BE2C (cell line): Measurements from ENCODE around the gene PPFIBP2.

Source experiments
- DNase-seq: peaks from one replicate; pipeline ENCODE4 v3.0.0-alpha.2; 2020
- H3K27me3 ChIP-seq: fragments of 250-450 bp; sonication (Bioruptor Pico); 2 replicates; pipeline ENCODE4 v1.5.1; 2020; ENCODE audit warnings: mild to moderate bottlenecking
- H3K36me3 ChIP-seq: fragments of 250-450 bp; sonication (Bioruptor Pico); 2 replicates; pipeline ENCODE4 v1.5.1; 2020; ENCODE audit warnings: mild to moderate bottlenecking
- H3K4me1 ChIP-seq: fragments of 250-450 bp; sonication (Bioruptor Pico); 2 replicates; pipeline ENCODE4 v1.5.1; 2020
- H3K4me3 ChIP-seq: 2 replicates; pipeline ENCODE4 v1.5.1; 2011; ENCODE audit warnings: low read depth, low read length
- H3K9me3 ChIP-seq: fragments of 250-450 bp; sonication (Bioruptor Pico); 2 replicates; pipeline ENCODE4 v1.5.1; 2020
- TF ChIP-seq, protein P1 (sequence below): IDR thresholded peaks from 2 replicates; pipeline ENCODE4 v1.5.1; 2012; ENCODE audit warnings: mild to moderate bottlenecking, low read depth, low read length

The PPFIBP2 gene

DNA sequence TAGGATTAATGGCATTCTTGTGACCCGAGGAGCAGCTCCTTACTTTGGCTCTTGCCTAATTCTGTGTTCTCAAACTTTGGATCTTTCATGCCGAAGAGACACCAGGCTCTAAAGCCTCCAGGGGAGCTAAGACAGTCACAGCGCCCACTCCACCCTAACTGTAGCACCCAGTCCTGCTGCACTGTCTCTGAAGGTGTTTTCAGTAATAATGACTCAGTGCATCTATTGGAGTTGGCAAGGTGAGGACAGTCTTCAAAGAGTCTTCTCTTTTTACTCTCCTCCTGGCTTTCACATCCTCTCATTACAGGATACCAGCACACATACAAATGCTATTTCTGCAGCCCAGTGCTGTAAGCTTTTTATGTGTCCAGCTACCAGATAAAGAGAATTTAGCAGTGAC, 69.4 kb downstream of the PPFIBP2 start:
- no peak for DNase-seq
- no peaks in the 10 kb centered on the region for H3K9me3 ChIP-seq
- no peaks in the 10 kb centered on the region for H3K36me3 ChIP-seq
- H3K4me3 ChIP-seq, result no peak overlapping the region
- 0 out of 2 replicates have a peak, but pooled peaks cover 3% of the 10 kb centered on the region for H3K4me1 ChIP-seq
- TF ChIP-seq, protein P1, sequence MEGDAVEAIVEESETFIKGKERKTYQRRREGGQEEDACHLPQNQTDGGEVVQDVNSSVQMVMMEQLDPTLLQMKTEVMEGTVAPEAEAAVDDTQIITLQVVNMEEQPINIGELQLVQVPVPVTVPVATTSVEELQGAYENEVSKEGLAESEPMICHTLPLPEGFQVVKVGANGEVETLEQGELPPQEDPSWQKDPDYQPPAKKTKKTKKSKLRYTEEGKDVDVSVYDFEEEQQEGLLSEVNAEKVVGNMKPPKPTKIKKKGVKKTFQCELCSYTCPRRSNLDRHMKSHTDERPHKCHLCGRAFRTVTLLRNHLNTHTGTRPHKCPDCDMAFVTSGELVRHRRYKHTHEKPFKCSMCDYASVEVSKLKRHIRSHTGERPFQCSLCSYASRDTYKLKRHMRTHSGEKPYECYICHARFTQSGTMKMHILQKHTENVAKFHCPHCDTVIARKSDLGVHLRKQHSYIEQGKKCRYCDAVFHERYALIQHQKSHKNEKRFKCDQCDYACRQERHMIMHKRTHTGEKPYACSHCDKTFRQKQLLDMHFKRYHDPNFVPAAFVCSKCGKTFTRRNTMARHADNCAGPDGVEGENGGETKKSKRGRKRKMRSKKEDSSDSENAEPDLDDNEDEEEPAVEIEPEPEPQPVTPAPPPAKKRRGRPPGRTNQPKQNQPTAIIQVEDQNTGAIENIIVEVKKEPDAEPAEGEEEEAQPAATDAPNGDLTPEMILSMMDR, result no peak
- H3K27me3 ChIP-seq, result no peaks in the 10 kb centered on the region

DNA sequence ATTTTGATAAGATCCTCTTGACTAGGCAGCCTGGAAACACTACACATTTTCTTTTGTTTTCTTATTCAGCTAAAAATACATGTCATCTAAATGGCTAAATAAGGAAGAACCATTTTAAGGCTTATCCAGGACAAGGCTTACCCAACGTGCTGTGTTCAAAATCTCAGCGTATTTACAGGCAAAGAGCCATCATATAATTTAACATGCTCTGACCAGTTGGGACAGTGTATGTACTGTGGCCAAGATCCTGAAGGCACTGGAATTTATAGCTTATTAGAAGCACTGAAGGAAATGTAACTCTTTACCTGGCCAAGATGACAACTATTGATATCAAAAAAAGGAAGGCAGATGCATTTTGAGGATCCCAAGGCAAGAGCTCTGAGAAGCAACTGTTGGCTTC, 71.1 kb downstream of the PPFIBP2 start:
- no peaks in the 10 kb centered on the region for H3K36me3 ChIP-seq
- no peaks in the 10 kb centered on the region for H3K9me3 ChIP-seq
- TF ChIP-seq, protein P1, result no peak
- no peaks in the 10 kb centered on the region for H3K4me1 ChIP-seq
- DNase-seq, result no peak
- no peaks in the 10 kb centered on the region for H3K27me3 ChIP-seq
- no peak overlapping the region for H3K4me3 ChIP-seq

DNA sequence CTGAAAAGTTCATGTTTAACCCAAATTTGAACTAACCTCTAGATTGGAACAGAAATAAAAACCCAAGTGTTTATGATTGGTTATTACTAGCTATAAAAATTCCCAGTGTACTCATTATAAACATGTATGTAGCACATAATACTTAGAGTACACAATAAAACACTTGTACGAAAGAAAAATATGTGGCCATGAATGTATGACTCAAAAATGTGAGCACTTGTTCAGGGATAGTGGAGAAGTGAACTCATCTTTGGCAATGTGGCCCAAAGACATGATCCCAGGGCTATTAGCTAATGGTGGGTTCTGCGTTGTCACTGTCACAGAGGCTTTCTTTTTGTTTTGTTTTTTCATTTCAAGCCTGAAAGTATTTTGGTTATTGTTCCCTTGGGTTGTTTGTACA, 72.0 kb downstream of the PPFIBP2 start:
- Histone ChIP-seq H3K4me3 (no peak overlapping the region), H3K9me3 (no peaks in the 10 kb centered on the region), H3K27me3 (no peaks in the 10 kb centered on the region), H3K4me1 (no peaks in the 10 kb centered on the region), H3K36me3 (no peaks in the 10 kb centered on the region)
- TF ChIP-seq, protein P1, result no peak
- no peak for DNase-seq

DNA sequence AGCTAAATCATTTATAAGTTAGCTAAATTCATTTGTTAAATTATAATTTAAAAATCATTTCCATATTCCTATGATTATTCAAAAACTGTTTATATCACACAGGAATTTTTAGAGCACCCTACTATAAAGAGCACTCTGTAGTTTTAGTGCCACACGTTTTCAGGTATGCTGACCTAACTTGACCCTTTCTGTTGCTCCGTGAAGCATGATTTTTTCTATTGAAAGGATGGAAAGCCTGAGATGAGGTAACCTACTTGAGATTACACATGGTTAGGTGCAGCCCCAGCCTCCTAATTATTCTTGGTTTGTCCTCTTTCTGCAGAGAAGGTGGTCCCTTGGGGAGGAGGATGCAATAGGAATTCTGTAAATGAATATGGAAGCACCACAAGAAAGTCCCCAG, 72.6 kb downstream of the PPFIBP2 start:
- TF ChIP-seq, protein P1, result no peak
- H3K27me3 ChIP-seq, result no peaks in the 10 kb centered on the region
- no peak overlapping the region for H3K4me3 ChIP-seq
- no peak for DNase-seq
- H3K9me3 ChIP-seq, result no peaks in the 10 kb centered on the region
- H3K4me1 ChIP-seq, result no peaks in the 10 kb centered on the region
- H3K36me3 ChIP-seq, result no peaks in the 10 kb centered on the region

DNA sequence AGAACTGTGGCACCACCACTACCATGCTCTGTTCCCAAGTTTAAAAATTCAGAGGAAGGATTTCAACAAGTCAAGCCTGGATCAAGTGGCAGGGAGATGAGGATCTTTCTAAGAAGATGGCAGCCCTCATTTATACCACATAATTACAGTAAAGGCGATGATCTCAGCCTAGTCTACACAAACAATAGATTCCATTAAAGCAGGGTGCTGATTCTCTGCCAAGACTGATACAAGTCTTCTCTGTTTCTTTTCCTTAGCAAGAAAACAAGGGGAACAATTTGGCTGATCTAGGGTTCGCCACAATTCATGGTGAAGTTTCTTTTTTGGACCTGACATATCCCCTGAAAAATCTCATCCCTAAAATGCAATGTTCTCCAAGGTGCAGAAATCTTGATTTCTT, 73.9 kb downstream of the PPFIBP2 start:
- Histone ChIP-seq H3K9me3 (no peaks in the 10 kb centered on the region), H3K36me3 (no peaks in the 10 kb centered on the region), H3K4me3 (no peak overlapping the region), H3K27me3 (no peaks in the 10 kb centered on the region), H3K4me1 (no peaks in the 10 kb centered on the region)
- TF ChIP-seq, protein P1, result no peak
- no peak for DNase-seq

DNA sequence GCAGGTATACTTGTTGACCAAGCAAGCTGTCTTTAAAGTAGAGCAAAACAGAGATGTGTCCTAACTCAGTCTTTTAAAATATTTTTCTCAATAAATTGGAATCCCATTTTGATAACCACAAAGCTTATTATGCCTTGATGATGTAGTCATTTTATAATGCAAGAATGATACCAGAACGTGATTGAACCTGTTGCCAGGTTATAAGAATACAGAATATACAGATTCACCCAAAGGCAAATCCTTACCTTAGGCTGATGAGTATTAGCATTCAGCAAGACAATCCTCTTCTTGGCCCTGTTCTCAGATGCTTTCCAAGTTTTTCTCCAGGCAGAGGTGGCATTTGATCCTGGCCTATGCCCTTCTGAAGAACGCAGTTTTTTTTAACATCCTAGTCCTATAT, 76.1 kb downstream of the PPFIBP2 start:
- H3K4me3 ChIP-seq, result no peak overlapping the region
- no peaks in the 10 kb centered on the region for H3K4me1 ChIP-seq
- H3K36me3 ChIP-seq, result no peaks in the 10 kb centered on the region
- H3K9me3 ChIP-seq, result no peaks in the 10 kb centered on the region
- DNase-seq, result no peak
- TF ChIP-seq, protein P1, result no peak
- no peaks in the 10 kb centered on the region for H3K27me3 ChIP-seq
